GM12878 (cell line): ENCODE results near the gene CHSY3. TPM values are rescaled to one million over a fixed set of nuclear protein-coding genes. Genes with fewer than 3 reads are reported as not detected.

Experiments
- CBX5 ChIP-seq: sonication (generic); IDR thresholded peaks from 2 replicates; pipeline ENCODE4 v1.6.1; 2016; ENCODE audit warnings: low read depth, moderate library complexity, mild to moderate bottlenecking, inconsistent platforms
- CHD1 ChIP-seq: IDR thresholded peaks from 2 replicates; pipeline ENCODE4 v1.6.1; 2012; ENCODE audit warnings: low read depth, low read length, improper control_type of control experiment
- E2F8 ChIP-seq: fragments of 450-650 bp; IDR thresholded peaks from 2 replicates; pipeline ENCODE4 v1.6.1; 2018; ENCODE audit warnings: mild to moderate bottlenecking, low read depth, moderate library complexity; ENCODE audit not compliant: partially characterized antibody
- GABPA ChIP-seq: IDR thresholded peaks from 2 replicates; pipeline ENCODE4 v1.6.1; 2014; ENCODE audit warnings: antibody characterized with exemption, low read depth, mild to moderate bottlenecking, inconsistent platforms
- MXI1 ChIP-seq: fragments of 150-350 bp; IDR thresholded peaks from 2 replicates; pipeline ENCODE4 v1.6.1; 2011; ENCODE audit warnings: low read depth, mild to moderate bottlenecking, inconsistent platforms, low read length, improper control_type of control experiment
- MYC ChIP-seq: IDR thresholded peaks from 2 replicates; pipeline ENCODE4 v1.6.1; 2011; ENCODE audit warnings: mild to moderate bottlenecking, low read length, moderate library complexity, inconsistent platforms; ENCODE audit not compliant: insufficient read depth, insufficient replicate concordance, insufficient read length, severe bottlenecking
- NFYA ChIP-seq: IDR thresholded peaks from 2 replicates; pipeline ENCODE4 v1.6.1; 2011; ENCODE audit warnings: low read depth, mild to moderate bottlenecking, low read length, improper control_type of control experiment, borderline replicate concordance
- NR2C2 ChIP-seq: IDR thresholded peaks from 2 replicates; pipeline ENCODE4 v1.6.1; 2011; ENCODE audit warnings: borderline replicate concordance, low read depth; ENCODE audit not compliant: control insufficient read depth, insufficient read length
- PAX5 ChIP-seq: IDR thresholded peaks from 2 replicates; pipeline ENCODE4 v1.6.1; 2011; ENCODE audit warnings: low read depth, low read length, borderline replicate concordance
- ZBTB33 ChIP-seq: fragments of 450-650 bp; IDR thresholded peaks from 2 replicates; pipeline ENCODE4 v1.6.1; 2017; ENCODE audit warnings: mild to moderate bottlenecking
- ZNF622 ChIP-seq: fragments of 450-650 bp; IDR thresholded peaks from 2 replicates; pipeline ENCODE4 v1.6.1; 2017; ENCODE audit warnings: mild to moderate bottlenecking, inconsistent platforms
- polyA plus RNA-seq, 11 experiments: library from polyadenylated mRNA; depleted of rRNA in 4 of 11; unstranded in 6 of 11; stranded (reverse) in 5 of 11; fragments of >200 nt; fragmentation: Nextera tagmentation in 4 of 11; fragmentation: Illumina TruSeq in 1 of 11; extraction: Ambion mirVana in 4 of 11; extraction: Trizol in 1 of 11; gene quantifications; 1 replicate in 1 of 11; 2 replicates in 10 of 11; pipeline versions ENCODE4 v1.2.1 to v1.2.3, GENCODE V29; 2011 to 2016; ENCODE audit warnings: inconsistent platforms in 2 of 11, missing spikeins in 2 of 11, low read depth in 1 of 11
- total RNA-seq, 4 experiments: library from RNA; depleted of rRNA in 3 of 4; stranded (reverse); fragments of >200 nt in 3 of 4; fragmentation: Illumina TruSeq in 1 of 4; extraction: Trizol in 1 of 4; gene quantifications; 2 replicates each; pipeline versions ENCODE4 v1.2.1 to v1.2.3, GENCODE V29; 2013 to 2021

CHSY3 gene
- total and polyA plus RNA-seq, 10 of the 15 experiments (the other 5 are each of a cell fraction or from before 2014, with no cell fraction given), result not detected

GRCh38 chr5:130000460-130000859 is 96.2 kb downstream of the CHSY3 start (continued):
- TF ChIP-seq ZBTB33 (no peak), PAX5 (no peak), ZNF622 (no peak), GABPA (no peak), MYC (no peak), NFYA (no peak), NR2C2 (no peak), E2F8 (no peak), CBX5 (no peak), CHD1 (no peak), MXI1 (no peak)
